Dermis microvascular lymphatic vessel endothelial cell (primary cell): ENCODE measurements around the gene CSPG4. TPM values are rescaled to one million over a fixed set of nuclear protein-coding genes. Genes with fewer than 3 reads are reported as not detected.
A peak's percentile ranks its signal among the peaks of the same experiment; 100 is the strongest.
"Not testable (repeated sequence)": the region's sequence is repeated elsewhere in the genome, so short reads cannot be mapped to it uniquely, and the experiment has no call there.

Experiments used
- DNase-seq, 2 donors: peaks; one replicate each; pipeline versions ENCODE4 v3.0.0 to v3.0.0-alpha.2; 2010; ENCODE audit warnings: low read depth in 2 of 2
- total RNA-seq: library from RNA; depleted of rRNA; stranded (reverse); fragments of >200 nt; gene quantifications from 2 replicates; pipeline ENCODE4 v1.2.1, GENCODE V29; 2014

The CSPG4 gene
- total RNA-seq, 1 donor from 2014 or later: under 0.01 TPM

DNA sequence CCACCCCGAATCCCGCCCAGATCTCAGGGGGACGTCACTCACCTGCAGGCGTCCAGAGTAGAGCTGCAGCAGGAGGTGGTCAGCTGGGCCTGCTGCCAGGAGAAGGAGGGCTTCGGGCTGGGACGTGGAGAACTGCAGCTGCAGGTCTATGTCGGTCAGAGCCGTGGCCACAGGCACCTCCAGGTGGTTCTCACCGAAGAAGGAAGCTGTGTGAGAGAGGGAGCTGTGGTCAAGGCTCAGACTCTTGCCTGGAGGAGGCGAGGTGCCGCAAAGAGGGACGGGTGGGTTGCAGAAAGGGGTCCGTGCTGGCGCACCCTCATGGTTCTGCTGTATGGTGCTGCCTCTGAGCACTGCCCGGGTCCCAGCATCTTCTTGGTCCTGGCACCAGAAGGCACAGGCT lies 19.6 kb downstream of the CSPG4 start:
- not testable (repeated sequence) for DNase-seq

DNA sequence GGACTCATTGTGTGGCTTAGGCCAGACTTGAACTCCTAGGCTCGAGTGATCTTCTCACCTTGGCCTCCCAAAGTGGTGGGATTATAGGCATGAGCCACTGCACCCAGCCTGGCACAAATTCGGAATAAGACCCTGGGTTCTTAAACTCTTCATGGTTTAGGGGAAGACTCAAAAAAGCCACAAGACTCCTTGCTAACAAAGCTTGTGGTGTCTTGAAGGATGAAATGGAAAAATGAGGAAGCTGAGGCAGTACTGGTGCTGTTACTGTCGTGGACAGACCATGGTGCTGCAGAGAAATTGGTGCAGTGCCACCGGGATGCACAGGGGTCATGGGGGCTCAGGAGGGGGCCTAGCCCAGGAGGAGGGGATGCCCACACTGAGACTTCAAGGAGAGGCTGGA lies 20.3 kb downstream of the CSPG4 start:
- DNase-seq: not testable (repeated sequence)

DNA sequence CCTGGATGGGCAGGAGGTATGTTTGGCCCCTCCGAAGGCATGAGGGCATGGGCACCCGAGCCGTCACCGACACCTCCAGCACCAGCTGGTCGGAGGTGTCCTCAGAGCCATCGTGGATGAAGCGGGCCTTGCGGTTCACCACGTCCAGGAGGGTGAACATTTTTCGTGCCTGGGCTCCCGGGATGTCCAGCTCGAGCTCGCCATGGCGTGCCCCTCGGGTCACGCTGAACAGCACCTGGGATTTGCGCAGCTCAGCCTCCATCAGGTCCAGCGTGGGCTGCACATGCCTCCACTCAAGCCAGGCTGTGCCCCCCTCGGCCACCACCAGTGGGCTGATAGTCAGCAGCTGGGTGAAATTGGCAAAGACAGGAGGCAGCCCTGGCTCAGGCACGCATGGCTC lies 23.2 kb downstream of the CSPG4 start:
- DNase-seq: not testable (repeated sequence)

DNA sequence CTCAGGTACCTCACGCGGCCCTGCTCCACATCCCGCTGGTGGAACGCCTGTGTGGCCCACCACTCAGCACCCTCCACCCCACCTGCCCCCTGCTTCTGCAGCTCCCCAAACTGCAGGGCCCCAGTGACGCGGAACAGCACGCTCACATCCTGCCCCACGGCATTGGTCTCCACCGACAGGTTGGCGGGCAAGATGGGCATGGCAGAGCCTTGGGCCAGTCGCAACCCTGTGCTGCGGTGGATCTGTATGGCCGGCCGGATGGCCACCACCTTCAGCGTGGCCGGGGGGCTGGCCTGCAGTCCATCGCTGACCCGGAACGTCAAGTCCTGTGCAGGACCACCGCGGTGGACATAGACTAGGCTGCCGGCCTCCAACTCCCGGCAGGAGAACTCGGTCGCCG lies 23.8 kb downstream of the CSPG4 start:
- no peak for DNase-seq

DNA sequence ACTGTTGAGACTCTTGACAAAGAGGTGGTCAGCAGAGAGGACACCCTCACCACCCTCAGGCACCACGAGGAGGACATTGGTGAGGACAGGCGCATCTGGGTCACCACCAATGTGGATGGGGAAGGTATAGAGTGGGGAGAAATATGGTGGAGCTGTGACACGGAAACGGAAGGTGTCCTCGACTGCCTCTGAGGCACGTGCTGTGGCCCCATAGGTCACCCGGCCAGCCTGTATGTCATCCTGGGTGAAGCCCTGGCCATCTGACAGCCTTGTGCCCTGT lies 24.4 kb downstream of the CSPG4 start:
- no peak for DNase-seq

DNA sequence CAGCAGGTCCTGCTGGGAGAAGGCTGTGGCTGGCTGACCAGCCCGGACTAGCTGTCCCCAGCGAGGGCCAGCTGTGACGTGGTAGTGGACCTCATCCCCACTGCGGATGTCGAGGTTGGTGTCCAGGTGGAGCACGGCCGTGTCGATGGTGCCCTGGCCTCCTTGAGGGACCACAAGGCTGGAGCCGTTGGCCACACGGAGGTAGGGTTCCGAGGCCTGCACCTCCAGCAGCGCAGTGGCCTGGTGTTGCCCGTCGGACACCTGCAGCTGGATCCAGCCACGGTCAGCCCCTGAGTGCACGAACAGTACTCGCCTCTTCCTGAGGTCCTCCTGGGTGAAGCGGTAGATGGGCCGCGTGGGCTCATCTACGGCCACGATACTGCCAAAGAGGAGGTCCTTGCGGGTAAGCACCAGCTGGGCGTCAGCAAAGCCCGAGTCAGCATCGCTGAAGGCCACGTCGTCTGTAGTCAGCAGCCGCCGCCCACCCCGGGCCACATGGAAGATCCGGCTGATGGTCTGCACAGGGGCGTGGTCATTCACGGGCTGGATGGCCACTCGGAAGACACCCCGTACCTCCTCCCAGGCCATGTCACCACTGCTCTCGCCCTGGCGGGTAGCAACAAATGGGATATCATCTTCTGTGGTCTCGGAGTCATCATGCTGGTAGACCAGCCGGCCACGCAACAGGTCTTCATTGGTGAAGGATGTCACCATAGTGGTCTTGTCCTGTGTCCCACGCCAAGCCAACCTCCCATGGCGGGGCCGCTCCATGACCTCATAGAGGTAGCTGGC lies 25.0 kb downstream of the CSPG4 start:
- no peak for DNase-seq

DNA sequence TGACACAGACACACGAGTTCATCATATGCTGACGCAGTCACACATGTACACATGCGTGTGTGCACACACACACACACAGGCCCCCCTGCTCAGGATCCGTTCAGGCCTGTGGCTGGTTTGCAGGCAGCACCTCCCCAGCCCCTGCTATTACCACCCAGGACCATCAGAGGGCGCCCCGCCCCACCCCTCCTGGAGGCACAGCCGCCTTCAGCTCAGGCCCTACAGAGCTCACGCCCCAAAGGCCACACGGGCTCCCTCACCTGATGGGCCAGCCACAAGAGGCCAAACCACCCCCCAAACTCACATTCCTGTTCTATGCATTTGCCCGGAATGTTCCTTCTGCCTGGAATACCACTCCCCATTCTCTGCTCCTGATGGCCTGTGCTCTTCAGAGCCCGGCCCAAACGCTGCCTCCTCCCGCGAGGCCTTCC lies 26.4 kb downstream of the CSPG4 start:
- DNase-seq: peak in 1 of 2 donors; percentile 63

DNA sequence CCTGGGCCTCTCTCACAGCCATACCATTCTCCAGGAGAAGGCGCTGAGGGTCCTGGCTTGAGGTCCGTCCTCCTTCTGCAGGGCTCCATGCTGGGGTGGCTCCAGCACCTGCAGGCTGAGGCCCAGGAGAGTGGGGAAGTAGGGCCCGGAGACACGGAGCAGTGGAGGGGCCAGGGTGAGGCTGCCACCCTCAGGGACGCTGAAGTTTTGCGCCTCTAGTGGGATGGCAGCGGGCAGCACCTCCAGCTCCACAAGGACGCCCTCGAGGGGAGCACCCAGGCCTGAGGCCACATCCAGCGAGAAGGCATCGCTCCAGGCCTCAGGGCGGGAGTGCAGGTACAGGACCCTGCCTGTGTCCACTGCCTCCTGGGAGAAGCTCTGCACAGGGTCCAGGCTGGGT lies 27.5 kb downstream of the CSPG4 start:
- no peak for DNase-seq

DNA sequence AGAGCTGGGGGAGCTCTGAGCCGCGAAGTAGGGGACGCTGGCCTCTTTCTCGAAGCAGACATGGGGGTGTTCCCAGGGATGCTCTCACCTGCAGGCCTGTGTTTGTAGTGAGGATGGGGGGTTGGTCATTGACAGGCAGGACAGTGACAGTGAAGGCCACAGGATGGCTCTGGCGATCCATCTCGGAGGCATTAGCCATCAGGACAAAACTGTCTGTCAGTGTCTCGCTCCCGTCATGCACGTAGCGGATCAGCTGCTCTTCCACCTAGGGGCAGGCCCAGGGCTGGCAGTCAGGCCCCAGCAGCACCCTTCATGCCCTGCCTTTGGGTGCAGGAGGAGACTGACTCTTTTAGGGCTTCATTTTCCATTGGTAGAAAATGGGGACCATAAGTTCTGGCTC lies 28.0 kb downstream of the CSPG4 start:
- no peak for DNase-seq

DNA sequence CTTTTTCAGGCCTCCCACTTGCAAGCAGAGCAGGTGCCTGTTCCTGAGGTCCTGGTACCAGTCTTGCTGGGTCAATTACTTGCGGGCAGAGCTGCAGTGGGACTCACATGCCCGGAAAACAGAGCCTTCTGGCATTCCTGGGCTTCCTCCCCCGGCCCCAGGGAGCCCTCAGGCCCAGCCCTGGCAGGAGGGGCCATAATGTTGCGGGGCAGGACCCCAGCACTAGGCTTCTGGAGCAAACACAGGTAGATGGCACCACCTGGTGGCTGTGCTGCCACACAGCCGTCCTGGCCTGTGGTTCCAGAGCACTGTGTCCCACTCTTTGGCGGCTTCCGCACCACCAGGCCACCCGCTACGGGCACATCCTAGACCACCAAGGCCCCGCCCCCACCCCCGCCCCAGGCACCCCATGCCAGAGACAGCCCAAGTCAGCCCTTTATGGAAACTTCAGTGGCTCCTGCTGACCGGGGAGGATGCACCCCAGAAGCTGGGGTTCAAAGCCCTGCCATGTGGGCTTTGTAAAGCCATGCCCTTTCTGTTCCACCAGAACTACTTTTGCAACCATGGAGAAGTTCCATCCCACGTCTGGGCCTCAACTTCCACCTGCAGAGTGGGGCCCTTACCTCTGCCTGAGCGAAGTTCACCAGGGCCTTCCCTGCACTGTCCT lies 28.9 kb downstream of the CSPG4 start:
- peak; percentile 45 to 67 for DNase-seq

DNA sequence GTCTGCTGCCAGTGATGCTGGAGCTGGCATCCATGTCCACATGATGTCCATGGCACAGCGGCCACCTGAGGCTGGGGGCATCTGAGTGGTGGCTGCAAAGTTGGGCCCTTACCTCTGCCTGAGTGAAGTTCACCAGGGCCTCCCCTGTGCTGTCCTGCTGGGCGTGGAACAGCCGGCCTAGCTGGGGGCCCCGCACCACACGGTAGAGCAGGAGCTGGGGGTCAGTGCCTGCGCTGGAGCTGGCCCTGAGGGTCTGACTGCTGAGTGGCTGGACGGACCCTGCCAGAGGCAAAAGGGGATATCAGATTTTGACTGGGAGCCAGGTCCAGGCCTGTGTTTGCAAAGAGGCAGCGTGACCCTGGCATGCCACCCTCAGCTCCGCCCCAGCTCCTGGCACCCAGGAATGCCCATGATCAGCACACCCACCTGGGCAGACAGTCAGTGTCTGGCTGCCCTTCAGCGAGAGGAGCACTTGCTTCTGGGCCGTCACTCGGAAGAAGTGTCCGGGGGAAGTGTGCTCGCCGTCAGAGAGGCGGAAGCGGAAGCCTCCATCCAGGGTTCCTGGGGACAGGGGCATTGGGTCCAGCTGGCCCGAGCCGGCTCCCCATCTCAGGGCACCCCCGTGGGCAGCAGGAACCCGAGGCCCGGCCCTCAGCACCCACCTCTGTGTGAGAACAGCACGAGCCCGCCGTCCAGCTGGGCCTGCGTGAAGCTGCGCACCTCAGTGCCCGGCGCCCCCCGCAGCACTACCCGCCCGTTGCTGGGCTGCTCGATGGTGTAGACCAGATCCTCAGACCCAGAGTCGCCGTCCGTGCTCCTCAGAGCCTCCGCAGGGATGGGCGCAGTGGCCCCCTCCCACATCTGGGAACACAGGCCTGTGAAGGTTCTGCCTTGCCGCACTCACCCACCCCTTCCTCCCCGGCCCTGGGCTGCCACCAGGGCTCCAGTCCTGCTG lies 30.2 kb downstream of the CSPG4 start:
- no peak for DNase-seq

DNA sequence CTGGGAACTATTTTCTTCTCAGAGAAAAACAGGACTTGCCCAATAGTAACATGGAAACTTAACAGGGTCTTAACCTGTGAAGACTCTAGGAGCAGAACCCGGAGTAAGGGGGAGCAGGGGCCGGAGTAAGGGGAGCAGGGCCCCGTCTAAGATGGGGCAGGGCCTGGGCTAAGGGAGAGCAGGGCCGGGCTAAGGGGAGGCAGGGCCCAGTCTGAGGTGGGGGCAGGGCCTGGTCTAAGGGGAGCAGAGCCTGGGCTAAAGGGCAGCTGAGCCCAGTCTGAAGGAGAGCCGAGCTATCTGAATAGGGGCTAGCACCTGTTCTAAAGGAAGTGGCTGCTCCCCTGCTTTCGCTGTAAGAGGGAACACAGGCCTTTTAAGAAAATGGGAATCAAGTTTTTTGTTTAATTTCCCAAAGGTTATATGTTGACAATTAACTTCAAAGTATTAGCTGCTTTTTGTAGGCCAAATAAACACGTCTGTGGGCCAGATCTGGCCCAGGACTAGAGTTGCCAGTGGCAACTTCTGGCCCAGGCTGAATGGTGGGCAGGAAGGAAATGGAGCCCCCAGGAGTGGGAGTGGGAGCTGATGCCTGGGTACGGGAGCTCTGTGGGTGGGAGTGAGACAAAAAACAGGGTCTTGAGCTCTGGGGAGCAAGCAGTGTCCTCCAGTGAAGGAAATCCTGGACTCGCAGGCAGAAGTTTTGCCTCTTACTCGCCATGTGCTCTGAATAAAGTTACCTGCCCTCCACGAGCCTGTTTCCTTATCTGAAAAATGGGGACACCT lies 32.5 kb downstream of the CSPG4 start:
- no peak for DNase-seq

DNA sequence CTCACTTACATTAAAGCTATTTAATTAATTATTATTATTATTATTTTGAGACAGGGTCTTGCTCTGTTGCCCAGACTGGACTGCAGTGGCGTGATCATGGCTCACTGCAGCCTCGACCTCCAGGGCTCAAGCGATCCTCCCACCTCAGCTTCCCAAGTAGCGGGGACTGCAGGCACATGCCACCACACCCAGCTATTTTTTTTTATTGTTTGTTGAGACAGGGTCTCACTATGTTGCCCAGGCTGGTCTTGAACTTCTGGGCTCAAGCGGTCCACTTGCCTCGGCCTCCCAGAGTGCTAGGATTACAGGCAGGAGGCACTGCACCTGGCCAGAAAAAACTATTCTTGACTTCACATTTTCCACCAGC lies 34.3 kb downstream of the CSPG4 start:
- not testable (repeated sequence) for DNase-seq

DNA sequence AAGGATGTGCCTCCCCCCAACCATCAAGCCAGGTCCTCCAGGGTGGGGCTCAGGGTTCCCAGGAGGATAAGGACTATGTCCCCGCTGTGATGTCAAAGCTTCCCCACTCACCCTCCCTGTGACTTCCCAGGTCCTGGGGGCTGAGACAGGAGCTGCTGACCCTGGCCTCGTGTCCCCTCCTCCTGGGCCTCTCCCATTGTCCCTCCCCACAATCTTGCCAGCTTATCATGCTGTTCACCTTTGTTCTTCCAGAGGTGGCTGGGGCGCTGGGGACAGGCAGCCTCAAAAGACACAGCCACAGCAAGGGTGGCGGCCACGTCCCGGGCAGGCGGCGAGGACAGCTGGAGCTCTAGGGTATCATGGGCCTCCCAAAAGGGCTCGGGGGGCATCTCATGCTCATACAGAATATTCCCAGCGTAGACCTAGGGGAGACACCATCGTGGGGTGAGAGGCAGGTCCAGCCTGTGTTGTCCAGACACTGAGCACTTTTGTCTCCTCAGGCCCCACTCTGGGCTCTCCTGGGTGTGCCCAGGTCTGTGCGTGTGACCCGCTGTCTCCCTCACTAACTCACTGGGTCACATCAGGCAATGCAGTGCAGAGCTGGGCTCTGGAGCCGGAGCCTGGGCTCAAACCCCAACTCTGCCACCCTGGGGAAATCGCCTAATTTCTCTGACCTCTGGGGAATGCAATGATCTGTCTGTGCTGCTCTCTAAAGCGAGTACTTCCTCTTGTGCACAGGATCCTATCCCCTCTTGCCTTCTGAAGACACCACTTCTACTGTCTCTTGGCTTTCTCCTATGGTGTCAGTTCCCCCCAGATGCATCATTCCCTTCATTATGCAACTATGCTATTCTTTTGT lies 35.0 kb downstream of the CSPG4 start:
- DNase-seq: no peak

DNA sequence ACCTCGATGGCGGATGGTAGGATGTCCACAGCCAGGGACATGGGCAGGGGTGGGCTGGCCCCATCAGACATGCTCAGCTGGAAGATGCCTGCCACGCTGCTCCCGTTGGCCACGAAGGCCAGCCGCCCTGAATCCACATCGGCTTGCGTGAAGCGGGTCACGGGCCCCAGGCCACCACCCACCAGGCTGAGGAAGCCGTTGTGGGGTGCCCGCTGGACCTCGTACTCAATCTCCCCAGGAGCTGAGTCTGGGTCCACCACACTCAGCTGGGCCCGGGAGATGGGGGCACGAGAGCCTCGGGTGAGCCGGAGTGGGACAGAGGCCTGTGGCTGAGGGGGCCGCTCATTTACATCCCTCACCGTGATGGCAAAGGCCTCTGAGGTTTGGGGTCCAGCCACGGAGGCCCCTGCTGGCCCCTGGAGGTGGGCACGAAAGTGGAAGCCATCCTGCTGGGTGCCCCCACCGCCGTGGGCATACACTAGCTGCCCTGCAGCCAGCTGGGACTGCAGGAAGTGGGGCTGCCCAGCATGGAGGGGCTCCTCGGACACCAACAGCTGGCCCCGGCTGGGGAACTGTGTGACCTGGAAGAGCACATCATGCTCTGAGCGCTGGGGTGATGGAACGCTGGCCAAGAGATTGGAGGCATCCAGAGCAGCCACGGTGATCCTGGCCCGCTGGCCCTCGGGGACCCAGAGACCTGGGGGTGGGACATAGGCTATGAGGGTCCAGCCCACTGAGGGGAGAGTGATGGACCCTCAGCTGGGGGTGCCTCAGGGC lies 35.8 kb downstream of the CSPG4 start:
- DNase-seq: no peak

DNA sequence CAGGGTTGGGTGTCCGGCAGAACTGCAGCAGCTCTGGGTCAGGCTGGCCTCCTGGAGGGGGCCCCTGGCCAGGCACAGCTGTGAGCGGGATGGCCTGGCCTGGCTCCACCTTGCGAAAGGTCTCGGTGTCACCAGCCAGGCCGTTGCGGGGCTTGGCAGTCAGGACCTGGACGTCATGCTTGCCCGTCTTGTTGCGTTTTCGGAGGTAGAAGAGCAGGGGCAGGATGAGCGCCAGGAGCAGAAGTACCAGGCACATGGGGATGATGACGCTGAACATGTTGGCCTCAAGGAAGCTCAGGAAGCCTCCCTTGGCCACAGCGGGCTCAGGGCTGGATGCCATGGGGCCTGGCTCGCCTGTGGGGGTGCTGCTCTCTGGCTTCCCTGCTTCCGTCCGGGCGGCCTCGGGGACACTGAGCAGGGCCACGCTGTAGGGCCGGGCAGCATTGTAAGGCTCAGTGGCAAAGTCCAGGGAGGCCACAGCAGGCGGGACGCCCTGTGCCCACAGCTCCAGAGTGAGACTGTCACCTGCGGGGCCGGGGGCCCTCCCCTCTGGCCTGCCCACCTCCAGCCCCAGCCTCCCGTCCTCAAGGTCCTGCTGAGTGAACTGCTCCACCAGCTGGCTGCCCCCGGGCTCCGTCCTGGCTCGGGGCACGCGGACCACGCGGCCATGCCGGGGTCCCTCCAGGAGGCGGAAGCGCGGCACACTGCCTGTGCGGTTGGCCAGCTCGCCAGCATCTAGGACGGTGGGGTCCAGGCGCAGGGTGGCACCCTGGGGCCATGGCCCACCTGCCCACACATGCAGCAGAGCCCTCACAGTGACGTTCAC lies 36.9 kb downstream of the CSPG4 start:
- no peak for DNase-seq

DNA sequence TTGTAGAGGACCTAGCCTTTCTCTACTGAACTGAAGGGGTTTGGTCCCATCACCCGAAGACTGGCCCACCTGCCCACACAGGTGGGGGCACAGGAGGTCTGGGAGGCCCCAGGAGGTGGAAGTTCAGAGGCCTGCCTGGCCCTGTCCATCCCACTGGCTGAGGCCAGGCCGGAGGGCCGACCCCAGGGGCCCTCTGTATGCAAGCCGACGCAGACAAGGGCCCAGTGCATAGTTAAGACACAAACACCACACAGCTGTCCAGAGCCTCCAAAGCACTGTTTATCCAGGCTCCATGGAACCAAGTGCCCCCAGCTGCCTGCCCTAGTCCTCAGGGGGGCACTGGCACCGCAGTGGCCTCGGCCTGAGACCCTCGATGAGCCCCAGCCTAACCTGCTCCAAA lies 38.3 kb downstream of the CSPG4 start:
- no peak for DNase-seq

DNA sequence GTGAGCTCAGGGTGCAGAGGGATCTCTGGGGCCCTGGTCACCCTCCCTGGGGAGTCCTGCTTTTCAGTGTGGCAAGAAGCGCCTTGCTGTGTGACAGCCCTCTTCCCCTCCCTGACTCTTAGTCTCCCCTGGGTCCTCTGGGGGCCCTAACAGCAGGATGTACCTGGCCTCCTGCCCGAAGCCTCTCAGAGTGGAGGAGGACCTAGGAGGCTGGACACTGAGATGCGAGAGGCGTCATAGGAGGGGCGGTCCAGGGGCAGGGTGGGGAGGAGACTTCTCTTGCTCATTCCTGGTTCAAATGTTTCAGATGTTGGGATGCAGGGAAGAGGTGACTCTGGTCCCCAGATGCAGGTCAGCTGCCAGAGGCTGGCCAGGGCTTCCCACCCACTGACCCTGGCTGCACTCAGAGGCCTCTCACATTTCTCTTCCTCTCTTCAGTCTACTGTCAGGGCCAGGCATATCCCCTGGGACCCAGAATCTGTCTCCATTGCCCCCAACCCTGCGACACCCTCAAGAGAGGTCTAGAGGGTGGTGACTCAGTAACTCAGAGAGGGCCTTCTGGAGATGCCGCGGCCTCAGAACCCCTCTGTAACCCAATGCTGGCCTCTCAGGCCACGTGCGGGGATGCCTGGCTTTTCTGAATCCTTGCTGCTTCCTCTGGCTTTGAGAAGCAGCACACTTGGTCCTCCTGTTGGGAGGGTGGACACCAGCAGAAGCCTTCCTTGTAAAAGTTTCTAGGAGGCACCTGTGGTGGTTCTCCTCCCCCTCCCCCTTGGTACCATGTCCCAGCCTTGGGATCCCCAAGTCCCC lies 39.0 kb downstream of the CSPG4 start:
- DNase-seq: no peak
